PFSK-1 (cell line): ENCODE results near the gene GPBP1.

Source experiments
- FOXP2 ChIP-seq: optimal IDR thresholded peaks from 2 replicates; pipeline ENCODE3; 2011; ENCODE audit warnings: borderline replicate concordance, control low read depth, inconsistent platforms; ENCODE audit not compliant: insufficient read depth; ENCODE audit errors: extremely low read length, extremely low read depth
- POLR2AphosphoS5 ChIP-seq: IDR thresholded peaks from 2 replicates; pipeline ENCODE4 v1.6.1; 2012; ENCODE audit warnings: low read depth, mild to moderate bottlenecking, control low read depth, low read length, moderate library complexity
- REST ChIP-seq, 2 experiments: IDR thresholded peaks; 2 replicates each; pipeline versions ENCODE4 v1.6.1 to v1.8.0; 2011 to 2012; ENCODE audit warnings: low read depth in 2 of 2, low read length in 2 of 2, control low read depth in 1 of 2, inconsistent platforms in 1 of 2, mild to moderate bottlenecking in 1 of 2, moderate library complexity in 1 of 2; ENCODE audit not compliant: insufficient read depth in 1 of 2
- SIN3A ChIP-seq: IDR thresholded peaks from 2 replicates; pipeline ENCODE4 v1.6.1; 2012; ENCODE audit warnings: mild to moderate bottlenecking, low read length, moderate library complexity, borderline replicate concordance; ENCODE audit not compliant: insufficient read depth
- TAF1 ChIP-seq: IDR thresholded peaks from 2 replicates; pipeline ENCODE4 v1.6.1; 2012; ENCODE audit warnings: low read length, control low read depth, borderline replicate concordance; ENCODE audit not compliant: insufficient read depth

Gene GPBP1

GRCh38 chr5:57221049-57221568 is 47.2 kb downstream of the GPBP1 start:
- TF ChIP-seq SIN3A, result no peak
- no peak for TF ChIP-seq REST (IDR thresholded peaks at IDR 0.05; ENCODE audit: insufficient read depth in 1 of 2, low read depth in 2 of 2, low read length in 2 of 2)
- no peak for TF ChIP-seq POLR2AphosphoS5
- no peak for TF ChIP-seq FOXP2

- TF ChIP-seq TAF1 (no peak), REST (IDR thresholded peaks at IDR 0.05; ENCODE audit: insufficient read depth in 1 of 2, low read depth in 2 of 2, low read length in 2 of 2) (no peak), FOXP2 (no peak), SIN3A (no peak), POLR2AphosphoS5 (no peak)
These were observed 51.7 kb downstream of the GPBP1 start for GRCh38 chr5:57225553-57225952.

GRCh38 chr5:57229313-57229712 is 55.5 kb downstream of the GPBP1 start:
- TF ChIP-seq FOXP2 (no peak), REST (IDR thresholded peaks at IDR 0.05; ENCODE audit: insufficient read depth in 1 of 2, low read depth in 2 of 2, low read length in 2 of 2) (no peak), TAF1 (no peak), SIN3A (no peak), POLR2AphosphoS5 (no peak)

GRCh38 chr5:57231607-57232006 is 57.7 kb downstream of the GPBP1 start:
- no peak for TF ChIP-seq FOXP2
- no peak for TF ChIP-seq REST (IDR thresholded peaks at IDR 0.05; ENCODE audit: insufficient read depth in 1 of 2, low read depth in 2 of 2, low read length in 2 of 2)

GRCh38 chr5:57232293-57233033 is 58.6 kb downstream of the GPBP1 start:
- no peak for TF ChIP-seq POLR2AphosphoS5
- no peak for TF ChIP-seq TAF1
- no peak for TF ChIP-seq REST (IDR thresholded peaks at IDR 0.05; ENCODE audit: insufficient read depth in 1 of 2, low read depth in 2 of 2, low read length in 2 of 2)
- no peak for TF ChIP-seq FOXP2
- no peak for TF ChIP-seq SIN3A
